Measurements from ENCODE around the gene ISLR. TPM values are rescaled to one million over a fixed set of nuclear protein-coding genes. Genes with fewer than 3 reads are reported as not detected.

ISLR gene
- polyA plus RNA-seq, 3 donors = 47.2 to 77.4 (median 47.3) TPM

GRCh38 chr15:74202452-74203401 lies 29.2 kb downstream of the ISLR start, which contains the start of gene STRA6:
Gene STRA6, minus strand, starts transcription at chr15:74202787. Its CDS starts 520 bp downstream, at chr15:74202267.
- no peak for DNase-seq (ENCODE audit: extremely low read depth in 1 of 11, low read depth in 9 of 11, low spot score in 4 of 11)

DNA sequence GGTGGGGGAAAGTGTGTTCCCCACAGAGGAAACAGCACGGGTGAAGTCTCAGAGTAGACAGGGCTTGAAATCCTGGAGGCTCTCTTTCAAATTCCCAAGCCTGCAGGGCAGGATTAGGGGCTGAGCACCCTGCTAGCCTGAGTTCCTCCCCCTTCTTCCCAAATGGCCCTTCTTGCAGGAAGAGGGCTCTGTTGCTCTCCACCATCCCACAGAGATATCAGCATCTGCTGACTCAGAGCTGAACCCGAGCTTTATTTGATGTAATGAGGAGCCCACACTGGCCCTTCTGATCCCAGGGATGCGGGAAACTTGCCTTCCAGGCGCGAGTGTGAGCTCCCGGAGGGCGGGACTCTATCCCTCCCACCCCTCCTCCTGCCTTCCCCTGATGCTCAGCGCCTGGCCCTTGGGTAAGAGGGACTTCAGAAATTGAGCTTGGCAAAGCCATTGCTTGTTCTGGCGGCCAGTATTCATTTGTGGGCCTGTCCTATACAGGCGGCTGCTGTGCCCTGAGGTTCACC lies 30.5 kb downstream of the ISLR start:
- no peak for DNase-seq (ENCODE audit: extremely low read depth in 1 of 11, low read depth in 9 of 11, low spot score in 4 of 11)

- DNase-seq (ENCODE audit: extremely low read depth in 1 of 11, low read depth in 9 of 11, low spot score in 4 of 11) = no peak
These were observed 32.1 kb downstream of the ISLR start for GRCh38 chr15:74205582-74205947.

DNA sequence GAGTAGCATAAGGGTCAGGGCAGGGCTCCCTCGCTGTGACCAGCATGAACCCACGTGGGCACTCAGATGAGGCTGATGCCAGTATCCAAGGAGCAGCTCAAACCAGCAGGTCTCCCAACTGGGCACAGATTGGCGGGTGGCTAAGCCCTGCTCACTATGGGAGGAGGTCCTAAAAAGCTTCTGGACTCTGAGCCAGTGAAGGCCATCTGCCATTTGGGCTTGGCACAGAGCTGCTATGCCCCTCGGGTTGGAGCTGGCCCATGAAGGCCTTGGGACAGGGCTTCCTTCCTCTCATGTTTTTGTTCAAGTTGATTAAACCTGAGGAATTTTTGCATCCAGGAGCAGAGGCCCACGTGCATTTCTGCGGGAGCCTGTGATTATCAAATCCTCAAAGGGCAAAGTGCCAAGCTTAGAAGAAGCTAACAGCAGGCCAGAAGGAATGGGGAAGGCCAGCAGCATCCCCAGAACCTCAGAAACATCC lies 33.3 kb downstream of the ISLR start:
- peak in 1 of 11 donors; percentile 74 for DNase-seq (ENCODE audit: extremely low read depth in 1 of 11, low read depth in 9 of 11, low spot score in 4 of 11)

GRCh38 chr15:74207652-74208440 lies 34.3 kb downstream of the ISLR start:
- DNase-seq (ENCODE audit: extremely low read depth in 1 of 11, low read depth in 9 of 11, low spot score in 4 of 11) = no peak

DNA sequence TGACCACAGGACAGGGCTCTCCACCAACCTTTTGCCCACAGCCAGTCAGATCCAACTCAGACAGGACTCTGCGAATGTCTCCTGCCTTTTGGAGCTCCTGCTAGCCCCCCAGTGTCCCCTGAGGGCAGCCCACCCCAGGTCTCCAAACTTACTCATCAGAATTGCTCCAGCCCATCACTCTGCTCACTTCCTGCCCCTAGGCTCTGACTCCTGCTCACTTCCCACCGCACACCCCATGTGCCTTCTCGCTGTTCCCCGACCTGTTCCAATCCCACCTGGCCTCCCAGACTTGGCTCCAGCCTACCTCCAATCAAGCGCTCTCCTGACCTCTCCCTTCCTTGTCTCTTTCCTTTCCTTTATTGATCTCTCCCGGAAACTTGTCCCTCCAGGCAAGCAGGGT lies 35.0 kb downstream of the ISLR start:
- DNase-seq (ENCODE audit: extremely low read depth in 1 of 11, low read depth in 9 of 11, low spot score in 4 of 11) = no peak

DNA sequence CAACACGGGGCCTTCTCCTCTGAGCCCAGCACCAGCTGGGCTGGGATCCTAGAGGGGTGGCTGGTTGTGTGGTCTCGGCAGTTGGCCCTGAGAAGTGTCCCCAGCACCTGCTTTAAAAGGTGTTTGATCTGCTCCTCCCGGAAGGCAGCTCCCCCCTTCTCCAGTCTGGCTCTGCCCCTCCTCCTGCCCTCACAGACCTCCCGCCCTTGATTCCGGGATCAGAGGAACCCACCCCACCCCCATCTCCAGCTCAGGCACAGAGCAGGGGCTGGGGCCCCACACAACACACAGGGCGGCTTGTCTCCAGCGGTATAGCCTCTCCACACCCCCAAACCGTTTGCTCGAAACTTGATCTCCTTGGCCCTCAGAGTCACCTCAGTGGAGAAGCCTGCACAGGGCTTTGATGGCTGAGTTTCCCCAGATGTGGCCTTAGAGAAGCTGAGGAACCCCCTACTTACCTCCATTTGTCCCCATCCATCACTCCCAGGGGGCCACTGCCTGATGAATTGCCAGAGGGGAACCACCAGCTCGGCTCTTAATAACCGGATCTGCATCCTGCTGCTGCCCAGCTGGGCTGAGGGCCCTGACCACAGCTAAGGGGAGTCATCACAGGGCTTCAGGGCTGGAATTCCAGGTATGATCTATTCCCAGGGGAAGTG lies 35.5 kb downstream of the ISLR start:
- no peak for DNase-seq (ENCODE audit: extremely low read depth in 1 of 11, low read depth in 9 of 11, low spot score in 4 of 11)

DNA sequence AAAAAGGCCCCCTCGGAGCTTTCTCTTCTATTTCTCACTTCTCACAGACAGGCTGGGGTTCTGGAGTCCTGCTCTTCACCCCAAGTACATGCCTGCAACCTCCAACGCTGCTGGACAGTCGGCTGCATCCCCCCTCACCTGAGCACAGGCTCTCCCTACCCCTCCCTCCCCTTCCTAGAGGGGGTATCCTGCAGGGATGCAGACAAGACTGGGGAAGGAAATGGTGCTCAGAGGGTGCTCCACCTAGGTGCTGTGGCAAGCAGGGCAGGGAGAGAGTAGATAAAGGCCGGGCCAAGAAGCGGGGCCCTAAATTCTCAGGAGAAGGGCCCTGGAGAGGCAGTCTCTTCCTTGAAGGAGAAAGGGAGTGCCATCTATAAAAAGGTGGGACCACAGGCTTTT lies 36.0 kb downstream of the ISLR start:
- no peak for DNase-seq (ENCODE audit: extremely low read depth in 1 of 11, low read depth in 9 of 11, low spot score in 4 of 11)

DNA sequence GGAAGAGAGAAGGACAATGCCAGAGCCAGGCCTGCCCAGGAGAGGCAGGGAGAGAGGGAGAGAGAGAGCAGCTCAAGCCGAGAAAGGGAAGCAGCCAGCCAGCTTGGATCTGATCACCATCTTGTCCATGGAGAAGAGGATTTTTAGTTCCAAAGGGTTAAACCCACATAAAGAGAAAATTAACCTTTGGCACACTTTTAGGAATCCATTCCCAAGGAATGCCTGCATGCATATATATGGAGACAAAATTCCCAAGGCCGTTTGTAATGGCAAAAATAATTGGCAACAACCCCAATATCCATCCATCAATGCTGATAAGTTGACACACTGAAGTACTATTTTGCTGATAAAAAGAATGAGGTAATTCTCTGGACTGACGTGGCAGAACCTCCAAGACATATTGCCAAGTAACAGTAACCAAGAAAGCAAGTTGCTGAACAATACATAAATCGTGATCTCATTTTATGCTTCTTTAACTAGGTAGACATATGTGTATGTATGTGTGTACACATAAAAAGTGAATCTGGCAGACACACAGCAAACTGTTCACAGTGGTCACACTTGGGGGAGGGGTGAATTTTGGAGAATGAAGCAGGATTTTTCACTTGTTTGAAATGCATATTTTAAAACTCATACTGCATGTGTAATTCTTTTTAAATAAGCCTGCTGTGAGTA lies 36.6 kb downstream of the ISLR start:
- no peak for DNase-seq (ENCODE audit: extremely low read depth in 1 of 11, low read depth in 9 of 11, low spot score in 4 of 11)

DNA sequence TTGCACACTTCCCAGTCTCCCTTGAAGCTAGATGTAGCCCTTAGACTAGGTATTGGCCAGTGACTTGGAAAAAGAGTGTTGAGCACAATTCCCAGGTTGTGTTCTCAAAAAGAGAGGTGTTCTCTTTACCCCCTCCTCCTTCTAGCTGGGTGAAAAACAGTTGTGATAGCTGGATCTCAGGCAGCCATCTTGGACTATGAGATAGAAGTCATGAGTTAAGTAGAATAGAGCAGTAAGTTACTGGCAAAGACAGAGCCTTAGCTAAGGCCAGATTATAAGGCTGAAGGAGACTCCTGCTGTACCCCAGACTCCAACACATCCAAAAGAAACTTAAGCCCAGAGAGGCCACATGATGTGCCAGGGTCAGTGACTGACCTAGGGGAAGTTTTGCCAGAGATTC lies 37.2 kb downstream of the ISLR start:
- DNase-seq (ENCODE audit: extremely low read depth in 1 of 11, low read depth in 9 of 11, low spot score in 4 of 11) = no peak

DNA sequence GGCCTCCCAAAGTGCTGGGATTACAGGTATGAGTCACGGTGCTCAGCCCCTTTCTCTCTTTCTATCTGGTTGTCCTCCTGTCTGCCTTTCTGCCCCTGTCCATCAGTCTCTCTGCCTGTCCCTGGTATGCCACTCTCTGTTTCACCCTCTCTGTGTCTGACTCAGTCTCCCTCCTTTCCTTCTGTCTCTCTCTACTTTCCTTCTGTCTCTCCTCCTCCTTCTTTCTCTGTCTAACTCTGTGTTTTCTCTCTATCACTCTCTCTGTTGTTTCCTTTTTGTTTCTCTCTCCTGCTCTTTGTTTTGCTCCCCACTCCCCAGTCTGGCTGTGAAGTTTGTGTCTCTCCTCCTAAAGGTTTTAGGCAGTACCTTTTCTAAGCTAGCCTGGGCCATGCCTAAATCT lies 38.1 kb downstream of the ISLR start:
- no peak for DNase-seq (ENCODE audit: extremely low read depth in 1 of 11, low read depth in 9 of 11, low spot score in 4 of 11)

DNA sequence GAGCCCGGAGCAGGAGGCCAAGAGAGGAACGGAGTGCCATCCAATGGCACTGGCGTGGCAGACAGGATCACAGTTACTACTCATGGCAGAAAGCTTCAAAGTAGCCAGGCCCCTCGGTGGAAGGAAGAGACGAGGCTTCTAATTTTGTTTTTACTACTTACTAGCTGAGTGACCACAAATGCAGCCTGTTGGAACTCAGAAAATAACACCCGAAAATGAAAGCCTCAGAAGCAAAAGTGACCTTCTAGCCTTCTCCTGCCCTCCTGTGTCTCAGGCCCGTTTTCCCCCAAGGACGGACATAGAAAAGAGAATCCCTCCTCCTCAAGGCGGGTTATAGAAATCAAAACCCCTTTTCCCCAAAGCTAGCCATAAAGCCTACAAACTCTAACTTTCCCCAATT lies 39.0 kb downstream of the ISLR start:
- no peak for DNase-seq (ENCODE audit: extremely low read depth in 1 of 11, low read depth in 9 of 11, low spot score in 4 of 11)

DNA sequence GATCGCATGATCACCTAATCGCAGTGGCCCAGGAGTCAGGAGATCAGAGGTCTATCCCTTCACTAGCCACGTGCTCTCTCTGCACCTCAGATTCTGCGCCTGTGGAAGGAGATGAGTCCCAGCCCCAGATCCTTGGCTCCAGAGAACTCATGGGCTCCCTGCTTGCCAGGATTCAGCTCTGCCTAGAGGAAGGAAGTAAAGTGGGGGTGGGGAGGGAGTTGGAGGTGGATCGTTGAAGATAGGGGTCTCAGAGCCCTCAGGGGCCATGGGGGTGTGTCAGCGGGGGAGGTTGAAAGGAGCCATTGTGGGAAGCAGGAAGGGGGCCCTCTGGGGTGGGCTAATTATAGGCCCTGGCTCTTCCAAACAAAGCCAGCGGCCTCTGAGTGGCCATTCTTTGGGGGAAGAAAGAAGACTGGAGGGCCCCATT lies 40.4 kb downstream of the ISLR start:
- no peak for DNase-seq (ENCODE audit: extremely low read depth in 1 of 11, low read depth in 9 of 11, low spot score in 4 of 11)

- no peak for DNase-seq (ENCODE audit: extremely low read depth in 1 of 11, low read depth in 9 of 11, low spot score in 4 of 11)
These were observed 41.0 kb downstream of the ISLR start for GRCh38 chr15:74214324-74215021.

DNA sequence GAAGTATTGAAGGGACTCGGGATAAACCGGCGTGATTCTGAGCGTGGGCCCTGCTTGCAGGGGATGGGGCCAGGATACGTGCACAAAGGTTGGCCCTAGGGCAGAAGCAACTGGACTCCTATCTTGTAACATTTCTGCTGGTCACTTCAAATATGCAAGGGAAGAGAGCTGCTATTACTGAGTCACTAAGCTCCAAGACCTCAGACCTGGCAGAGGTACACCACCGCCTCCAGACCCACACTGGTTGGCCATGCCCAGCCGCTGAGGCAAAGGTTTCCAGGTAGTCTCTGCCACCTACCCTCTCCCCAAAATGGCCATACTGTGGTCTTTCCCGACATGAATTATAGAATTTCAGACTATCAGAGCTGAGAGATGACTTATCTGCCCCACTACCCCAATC lies 42.4 kb downstream of the ISLR start:
- no peak for DNase-seq (ENCODE audit: extremely low read depth in 1 of 11, low read depth in 9 of 11, low spot score in 4 of 11)

DNA sequence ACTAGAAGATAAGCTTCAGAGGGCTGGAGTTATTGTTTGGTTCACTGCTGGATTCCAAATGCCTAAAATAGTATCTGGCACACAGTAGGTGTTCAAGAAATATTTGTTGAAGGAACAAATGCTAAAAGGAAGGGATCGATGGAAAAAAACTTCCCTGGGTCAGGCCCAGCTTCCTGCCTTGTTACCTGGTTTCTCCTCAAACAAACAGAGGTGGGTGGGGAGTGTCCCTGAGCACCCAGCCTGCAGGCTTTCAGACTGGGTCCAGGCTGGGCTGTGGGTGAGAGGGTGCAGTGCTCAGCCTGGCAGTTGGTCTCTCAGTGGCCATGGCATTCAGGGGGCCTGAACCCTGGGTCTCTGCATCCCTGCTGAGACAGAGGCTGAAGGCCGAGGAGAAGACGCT lies 43.4 kb downstream of the ISLR start:
- DNase-seq (ENCODE audit: extremely low read depth in 1 of 11, low read depth in 9 of 11, low spot score in 4 of 11) = no peak

GRCh38 chr15:74217907-74218885 lies 44.7 kb downstream of the ISLR start:
- no peak for DNase-seq (ENCODE audit: extremely low read depth in 1 of 11, low read depth in 9 of 11, low spot score in 4 of 11)
